SK-N-SH treated with all-trans-retinoic acid at 6 μM for 48 hours (cell line): ENCODE results near the gene SORCS2.

Source experiments
- CSRNP3 ChIP-seq: fragments of 250-450 bp; sonication (Bioruptor Pico); IDR thresholded peaks from 2 replicates; pipeline ENCODE4 v1.5.1; 2021; ENCODE audit warnings: mild to moderate bottlenecking, moderate library complexity
- SNAI2 ChIP-seq: fragments of 250-450 bp; sonication (Bioruptor Pico); IDR thresholded peaks from 2 replicates; pipeline ENCODE4 v1.5.0; 2020; ENCODE audit warnings: mild to moderate bottlenecking, moderate library complexity
- TSHZ2 ChIP-seq: fragments of 250-450 bp; sonication (Bioruptor Pico); IDR thresholded peaks from 2 replicates; pipeline ENCODE4 v1.5.0; 2020; ENCODE audit warnings: mild to moderate bottlenecking, moderate library complexity
- ZNF565 ChIP-seq: fragments of 450-650 bp; formaldehyde crosslinking; conservative IDR thresholded peaks from 2 replicates; pipeline ENCODE4 v1.5.0; 2020; ENCODE audit warnings: low read depth, mild to moderate bottlenecking, moderate library complexity

- TF ChIP-seq ZNF565 (CRISPR knock-in tag) (no peak), CSRNP3 (CRISPR knock-in tag) (no peak), SNAI2 (CRISPR knock-in tag) (no peak), TSHZ2 (CRISPR knock-in tag) (no peak)
These were observed 230.5 kb downstream of the SORCS2 start for GRCh38 chr4:7422898-7423180.
